NCI-H226 (cell line): ENCODE data around the gene DRD2.

Experiments
- DNase-seq: peaks from one replicate; pipeline ENCODE4 v3.0.0-alpha.2; 2015

Gene DRD2

GRCh38 chr11:113397821-113398220 lies 77.4 kb downstream of the DRD2 start:
- DNase-seq = no peak

DNA sequence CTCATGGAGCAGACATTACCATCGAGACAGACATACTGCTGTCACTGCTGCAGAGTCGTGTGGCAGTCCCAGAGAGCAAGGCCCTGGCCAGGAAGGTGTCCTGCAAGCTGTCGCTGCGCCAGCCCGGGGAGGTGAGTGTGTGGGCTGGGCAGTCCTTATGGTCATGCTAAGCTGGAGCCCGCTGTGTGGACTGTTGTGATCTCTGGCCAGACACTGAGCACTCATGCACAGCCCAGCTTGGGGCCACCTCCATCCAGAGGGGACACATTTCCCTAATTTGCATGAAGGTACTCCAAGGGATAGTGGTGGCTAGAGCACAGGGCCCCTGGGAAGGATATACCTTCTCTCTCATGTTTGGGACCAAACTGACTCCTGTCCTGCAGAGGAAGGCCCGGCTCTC lies 78.0 kb downstream of the DRD2 start:
- DNase-seq = no peak

DNA sequence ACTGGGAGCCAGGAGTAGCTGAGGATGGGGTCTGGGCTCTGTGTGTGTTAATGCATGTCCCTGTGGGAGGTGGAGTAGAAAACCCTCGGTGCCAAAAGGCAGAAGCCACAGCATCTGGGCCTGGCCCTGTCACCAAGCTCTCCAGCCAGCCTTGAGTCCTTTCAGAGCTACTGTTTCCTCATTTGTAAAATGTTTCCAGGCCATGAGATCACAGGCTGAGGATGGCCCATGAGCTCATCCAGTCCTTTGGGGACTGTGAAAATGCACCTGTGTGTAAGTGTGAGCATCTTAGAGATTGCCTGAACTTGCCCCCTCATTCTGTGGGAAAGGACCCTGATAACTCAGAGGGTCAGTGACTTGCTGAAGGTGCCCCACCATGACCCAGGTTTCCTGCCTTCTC lies 78.5 kb downstream of the DRD2 start:
- DNase-seq = no peak

DNA sequence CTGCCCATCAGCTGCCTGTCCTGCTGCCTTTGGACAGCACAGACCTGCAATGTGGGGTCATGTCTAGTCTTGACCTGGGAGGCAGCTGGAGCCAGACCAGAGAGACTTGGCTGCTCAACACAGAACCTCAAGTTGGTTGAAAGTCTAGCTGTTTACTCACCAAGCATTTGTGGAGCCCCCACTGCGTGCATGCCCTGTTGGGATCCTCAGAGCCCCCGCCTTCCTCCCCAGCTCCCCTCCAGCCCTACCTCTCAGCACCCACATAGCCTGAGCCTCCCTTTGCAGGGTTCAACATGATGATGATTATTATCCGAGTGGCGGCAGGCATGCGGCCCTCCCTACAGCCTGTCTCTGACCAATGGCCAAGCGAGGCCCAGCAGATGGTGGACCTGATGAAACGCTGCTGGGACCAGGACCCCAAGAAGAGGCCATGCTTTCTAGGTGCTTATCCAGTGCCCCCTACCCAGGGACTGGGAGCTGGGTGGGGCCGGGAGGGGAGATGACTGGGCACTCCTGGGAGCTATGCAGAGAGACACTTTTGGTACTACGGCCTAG lies 79.3 kb downstream of the DRD2 start:
- DNase-seq = no peak

GRCh38 chr11:113394919-113395318 lies 80.3 kb downstream of the DRD2 start:
- no peak for DNase-seq

GRCh38 chr11:113393501-113393985 lies 81.7 kb downstream of the DRD2 start:
- no peak for DNase-seq

- DNase-seq = no peak
Observed at GRCh38 chr11:113392236-113392921, 82.8 kb downstream of the DRD2 start.

- DNase-seq = no peak
Observed at GRCh38 chr11:113389272-113389671, 85.9 kb downstream of the DRD2 start.

DNA sequence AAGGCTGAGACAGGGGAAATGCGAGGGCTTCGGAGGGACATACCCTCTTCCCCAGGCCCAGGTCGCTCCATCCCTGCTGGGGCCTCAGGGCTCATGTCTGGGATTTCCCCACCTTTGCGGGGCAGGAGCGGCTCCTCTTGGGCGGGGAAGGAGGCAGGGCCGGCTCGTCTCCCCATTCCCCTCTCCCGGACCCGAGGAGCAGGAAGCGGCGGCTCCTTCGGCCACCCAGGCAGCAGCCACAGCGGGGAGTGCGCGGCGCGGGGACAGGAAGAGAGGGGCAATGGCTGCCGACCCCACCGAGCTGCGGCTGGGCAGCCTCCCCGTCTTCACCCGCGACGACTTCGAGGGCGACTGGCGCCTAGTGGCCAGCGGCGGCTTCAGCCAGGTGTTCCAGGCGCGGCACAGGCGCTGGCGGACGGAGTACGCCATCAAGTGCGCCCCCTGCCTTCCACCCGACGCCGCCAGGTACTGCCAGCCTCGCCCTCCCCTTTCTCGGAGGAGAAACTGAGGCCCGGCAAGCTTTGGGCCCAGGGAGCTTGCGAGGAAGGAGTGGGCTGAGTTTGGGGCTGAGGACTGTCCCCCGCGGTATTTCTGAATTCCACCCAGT lies 87.5 kb downstream of the DRD2 start, which contains the start of gene ANKK1:
Gene ANKK1, plus strand, starts transcription at position 175 of the 607 bp plus-strand sequence. Its CDS starts 106 bp downstream, at position 281.
- DNase-seq = no peak

- DNase-seq = no peak
Observed at GRCh38 chr11:113386866-113387265, 88.3 kb downstream of the DRD2 start.

DNA sequence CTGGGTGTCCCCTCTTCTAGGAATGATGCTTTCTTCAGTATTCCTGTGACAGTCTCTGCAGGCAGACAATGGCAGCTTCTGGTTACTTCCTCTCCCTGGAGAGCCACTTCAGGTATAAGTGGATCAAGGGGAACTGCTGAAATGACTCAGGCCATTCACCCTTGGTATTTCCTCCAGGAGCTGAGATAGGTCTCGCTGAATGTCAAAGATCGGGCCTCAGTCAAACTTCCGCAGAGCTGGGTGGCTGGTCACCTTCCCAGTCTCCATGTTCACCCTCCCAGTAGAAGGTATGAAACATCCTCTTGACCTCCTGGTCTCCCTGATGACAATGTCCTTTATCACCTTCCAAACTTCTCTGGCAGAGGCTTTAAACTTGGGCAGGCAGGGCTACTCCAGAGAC lies 89.4 kb downstream of the DRD2 start:
- no peak for DNase-seq

- DNase-seq = peak; percentile 86
Observed at GRCh38 chr11:113384551-113384950, 90.6 kb downstream of the DRD2 start.

DNA sequence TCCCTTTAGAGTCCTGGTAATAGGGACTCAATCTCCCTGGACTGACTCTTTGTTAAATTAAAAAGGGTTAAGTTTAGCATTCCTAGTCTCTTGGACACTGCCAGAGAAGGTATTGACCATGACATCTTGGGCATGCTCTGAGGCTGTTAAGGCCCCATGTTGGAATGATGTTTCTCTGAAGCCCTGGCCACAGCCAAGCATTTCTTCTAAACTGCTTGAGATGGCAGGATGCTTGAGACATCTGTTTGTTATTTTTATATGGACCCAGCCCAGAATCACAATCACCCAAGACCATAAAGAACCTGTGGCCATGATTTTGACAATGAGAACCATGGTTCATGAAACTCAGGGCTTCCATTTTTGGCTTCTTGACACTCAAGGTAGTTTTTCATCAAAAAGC lies 93.1 kb downstream of the DRD2 start:
- no peak for DNase-seq

DNA sequence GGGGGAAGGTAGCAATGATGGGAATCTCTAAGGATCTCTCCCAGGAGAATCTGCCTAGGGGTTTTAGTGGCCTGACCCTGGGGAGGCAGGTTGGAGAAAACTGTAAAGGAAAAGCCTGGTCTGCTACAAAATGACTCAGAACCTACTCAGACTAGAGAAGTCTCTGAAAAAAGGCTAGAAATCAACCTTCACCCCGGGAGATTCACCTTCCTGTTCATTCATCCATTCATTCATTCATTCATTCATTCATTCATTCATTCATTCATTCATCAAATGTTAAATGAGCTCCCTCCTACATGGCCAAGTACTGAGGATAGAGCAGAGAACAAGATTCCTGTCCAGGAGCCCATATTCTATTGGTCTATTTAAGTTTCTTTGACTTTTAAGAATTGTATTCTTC lies 96.5 kb downstream of the DRD2 start:
- no peak for DNase-seq

DNA sequence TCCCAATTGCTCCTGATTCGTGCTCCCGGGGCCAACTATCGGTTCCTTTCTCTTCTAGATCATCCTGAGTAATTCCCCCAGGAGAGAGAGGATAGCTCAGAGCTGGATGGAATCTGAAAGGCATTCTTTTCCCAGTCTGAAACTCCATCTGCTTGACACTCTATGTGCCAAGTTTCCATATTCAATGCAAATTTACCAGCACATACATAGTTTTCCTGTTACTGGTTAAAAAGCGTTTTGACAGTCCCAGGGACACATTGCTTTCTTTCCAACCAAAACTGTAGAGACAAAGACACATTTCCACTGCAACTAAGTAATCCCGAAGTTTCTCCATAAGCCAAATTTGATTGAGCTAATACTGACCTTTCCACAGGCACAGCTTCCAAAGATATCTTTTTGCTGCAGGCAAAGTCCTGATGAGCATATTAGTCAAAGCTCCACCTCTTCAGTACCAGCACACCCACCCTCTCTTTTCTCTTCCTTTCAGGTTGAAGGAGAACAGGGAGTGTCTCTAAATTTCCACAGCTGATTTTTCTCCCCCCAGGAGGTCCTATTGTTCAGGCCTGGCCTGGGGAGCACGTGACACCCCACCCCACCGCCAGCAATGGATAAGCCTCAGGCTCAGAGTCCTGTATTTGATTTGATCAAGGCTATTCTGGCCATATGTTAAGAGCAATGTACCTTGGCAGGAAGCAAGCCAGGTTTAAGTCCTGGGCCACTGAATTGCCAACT lies 97.4 kb downstream of the DRD2 start:
- no peak for DNase-seq

- DNase-seq = no peak
Observed at GRCh38 chr11:113376156-113376555, 99.0 kb downstream of the DRD2 start.

DNA sequence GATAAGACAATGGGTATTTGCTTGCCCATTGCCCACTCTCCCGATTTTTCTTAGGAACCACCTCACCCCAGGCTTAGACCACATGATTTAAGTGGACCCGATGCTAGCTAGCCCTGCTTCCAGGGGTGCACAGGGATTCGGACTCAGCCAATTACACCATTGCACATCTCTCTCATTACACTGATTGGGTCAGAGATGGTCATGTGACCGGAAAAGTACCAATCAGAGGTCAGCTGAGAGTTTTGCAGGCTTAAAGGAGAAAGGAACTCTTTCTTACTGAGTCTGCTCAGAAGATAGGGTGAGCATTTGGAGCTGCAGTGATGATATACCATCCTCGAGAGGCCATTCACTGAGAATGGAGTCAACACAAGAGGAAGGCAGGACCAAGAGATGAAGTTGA lies 99.8 kb downstream of the DRD2 start:
- no peak for DNase-seq

DNA sequence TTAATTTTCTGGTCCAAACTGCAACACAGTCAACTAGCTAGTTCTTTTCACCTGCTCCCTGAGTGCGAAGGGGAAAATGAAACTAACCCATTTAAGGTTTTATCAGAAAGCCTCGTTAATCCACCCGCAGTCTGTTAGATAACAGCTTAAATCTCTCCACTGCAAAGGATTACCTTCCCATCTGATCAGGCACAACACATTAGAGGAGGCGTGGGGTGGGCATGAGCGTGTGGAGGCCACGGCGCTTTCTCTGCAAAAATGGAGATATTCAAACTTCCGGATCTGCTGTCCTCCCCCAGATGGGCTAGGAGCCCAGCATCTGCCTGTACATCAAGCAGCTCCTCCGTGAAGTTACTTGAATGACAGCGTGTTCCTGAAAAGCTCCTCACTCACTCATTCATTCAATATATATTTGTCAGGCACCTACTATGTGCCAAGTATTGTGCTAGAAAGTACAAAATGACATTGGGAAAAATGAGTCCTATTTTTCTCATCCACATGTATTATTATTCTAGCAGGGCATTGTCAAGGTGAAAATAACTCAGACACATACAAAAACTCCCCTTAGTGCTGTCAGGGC lies 101.1 kb downstream of the DRD2 start:
- peak; percentile 10 for DNase-seq

- DNase-seq = peak; percentile 19
Observed at GRCh38 chr11:113373306-113373705, 101.9 kb downstream of the DRD2 start.

- DNase-seq = no peak
Observed at GRCh38 chr11:113372309-113372708, 102.9 kb downstream of the DRD2 start.

DNA sequence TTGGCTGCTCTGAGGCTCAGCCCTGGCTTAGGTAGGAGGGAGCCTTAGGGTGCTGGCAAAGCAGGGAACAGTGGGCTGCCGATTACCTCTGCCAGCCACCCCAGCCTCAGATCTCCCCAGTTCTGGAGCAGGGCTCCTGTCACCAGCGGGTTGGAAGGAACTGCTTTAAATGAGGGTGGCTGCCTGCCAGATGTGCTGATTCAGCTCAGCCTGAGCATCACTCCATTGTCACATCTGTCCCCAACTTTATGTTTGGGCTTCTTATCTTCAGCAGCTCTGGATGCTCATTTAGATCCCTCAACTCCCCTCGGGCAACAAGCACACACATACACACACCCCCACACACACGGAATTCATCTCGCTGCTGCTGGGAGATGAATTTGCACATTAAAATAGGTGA lies 104.6 kb downstream of the DRD2 start:
- no peak for DNase-seq

GRCh38 chr11:113369411-113369810 lies 105.8 kb downstream of the DRD2 start:
- no peak for DNase-seq

GRCh38 chr11:113365895-113366294 lies 109.3 kb downstream of the DRD2 start:
- no peak for DNase-seq
